ENCODE results near the gene PROZ.

DNA sequence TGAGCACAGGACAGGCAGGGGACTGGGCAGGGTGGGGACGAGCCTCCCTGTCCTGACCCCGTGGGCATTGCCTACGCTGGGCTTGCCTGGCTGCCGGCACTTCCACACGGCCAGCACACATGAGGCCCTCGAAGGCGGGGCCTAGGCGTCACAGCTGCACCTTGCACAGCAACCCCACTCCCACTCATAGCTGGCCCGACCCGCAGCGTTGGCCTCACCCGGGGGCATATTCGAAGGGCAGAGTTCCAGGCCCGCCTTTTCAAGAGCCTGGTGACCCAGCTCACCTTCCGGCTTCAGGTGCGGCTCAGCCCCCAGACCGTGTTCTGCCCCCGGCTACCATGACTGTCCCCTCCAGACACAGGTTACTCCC, 16.9 kb upstream of the PROZ start:
- TF ChIP-seq POLR2A (IDR thresholded peaks at IDR 0.05) (no peak), POLR2AphosphoS5 (IDR thresholded peaks at IDR 0.05) (no peak)
- TF ChIP-seq, protein P1, sequence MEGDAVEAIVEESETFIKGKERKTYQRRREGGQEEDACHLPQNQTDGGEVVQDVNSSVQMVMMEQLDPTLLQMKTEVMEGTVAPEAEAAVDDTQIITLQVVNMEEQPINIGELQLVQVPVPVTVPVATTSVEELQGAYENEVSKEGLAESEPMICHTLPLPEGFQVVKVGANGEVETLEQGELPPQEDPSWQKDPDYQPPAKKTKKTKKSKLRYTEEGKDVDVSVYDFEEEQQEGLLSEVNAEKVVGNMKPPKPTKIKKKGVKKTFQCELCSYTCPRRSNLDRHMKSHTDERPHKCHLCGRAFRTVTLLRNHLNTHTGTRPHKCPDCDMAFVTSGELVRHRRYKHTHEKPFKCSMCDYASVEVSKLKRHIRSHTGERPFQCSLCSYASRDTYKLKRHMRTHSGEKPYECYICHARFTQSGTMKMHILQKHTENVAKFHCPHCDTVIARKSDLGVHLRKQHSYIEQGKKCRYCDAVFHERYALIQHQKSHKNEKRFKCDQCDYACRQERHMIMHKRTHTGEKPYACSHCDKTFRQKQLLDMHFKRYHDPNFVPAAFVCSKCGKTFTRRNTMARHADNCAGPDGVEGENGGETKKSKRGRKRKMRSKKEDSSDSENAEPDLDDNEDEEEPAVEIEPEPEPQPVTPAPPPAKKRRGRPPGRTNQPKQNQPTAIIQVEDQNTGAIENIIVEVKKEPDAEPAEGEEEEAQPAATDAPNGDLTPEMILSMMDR (IDR thresholded peaks at IDR 0.05), result no peak

Measured in sigmoid colon (tissue), 4 donors.